Islet of Langerhans (tissue), 1 donor: ENCODE measurements around the gene PIK3R2.

ENCODE experiments used
- FAIRE-seq: peaks from one replicate; lab custom pipeline; 2011; peaks lifted over from hg19 to GRCh38; lab: Jason Lieb, UNC

Gene PIK3R2

DNA sequence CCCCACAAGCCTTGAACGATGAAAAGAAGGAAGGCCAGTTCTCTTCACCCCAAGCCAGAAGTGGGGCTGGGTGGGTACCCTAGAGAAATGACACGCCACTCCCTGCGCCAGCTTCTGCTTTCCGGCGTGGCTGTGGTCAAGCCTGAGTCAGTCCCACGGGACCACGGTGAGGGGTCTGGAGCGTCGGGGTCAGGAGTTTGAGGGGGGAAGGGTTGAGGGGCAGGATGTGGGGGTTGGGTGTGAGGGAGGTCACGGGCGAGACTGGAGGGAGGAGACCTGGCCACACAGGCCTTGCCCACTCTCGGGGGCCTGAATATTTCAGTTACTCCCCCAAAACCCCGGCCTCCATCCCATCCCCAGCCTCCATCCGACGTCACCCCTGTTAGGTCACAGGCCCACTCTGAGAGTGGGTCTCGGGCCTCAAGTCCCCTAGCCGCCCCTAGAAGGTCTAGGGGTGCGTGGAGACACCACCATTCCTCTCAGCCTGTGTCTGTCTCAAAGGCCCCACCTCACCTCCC lies 20.1 kb downstream of the PIK3R2 start:
- no peak for FAIRE-seq

DNA sequence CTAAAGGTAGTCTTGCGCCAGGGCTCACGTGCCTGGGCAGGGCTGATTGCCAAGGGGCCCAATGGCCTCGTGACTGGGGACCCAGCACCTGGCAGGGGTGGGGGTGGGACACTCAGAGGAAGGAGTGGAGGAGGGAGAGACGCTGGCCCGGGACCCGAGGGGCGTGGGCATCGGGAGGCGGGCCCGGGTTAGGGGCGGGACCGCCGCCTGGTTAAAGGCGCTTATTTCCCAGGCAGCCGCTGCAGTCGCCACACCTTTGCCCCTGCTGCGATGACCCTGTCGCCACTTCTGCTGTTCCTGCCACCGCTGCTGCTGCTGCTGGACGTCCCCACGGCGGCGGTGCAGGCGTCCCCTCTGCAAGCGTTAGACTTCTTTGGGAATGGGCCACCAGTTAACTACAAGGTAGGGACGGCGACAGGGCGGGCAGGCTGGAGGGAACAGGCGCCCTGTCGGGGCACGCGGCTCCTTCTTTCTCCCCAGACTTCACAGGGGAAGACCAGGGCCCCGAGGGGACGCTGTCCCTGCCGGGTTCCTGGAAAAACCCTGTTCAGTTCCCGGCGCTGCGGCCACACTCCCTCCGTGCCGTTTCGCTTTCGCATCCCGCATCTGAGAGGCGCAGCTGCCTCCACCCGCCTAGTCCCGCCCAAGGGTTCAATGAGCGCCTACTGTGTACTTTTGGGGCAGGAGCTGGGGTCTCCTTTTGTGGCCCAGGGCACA lies 20.8 kb downstream of the PIK3R2 start, which contains the start of gene IFI30:
TSS of gene IFI30 (plus strand) at position 242 of the 717 bp plus-strand sequence. CDS start at position 271, 29 bp downstream.
- FAIRE-seq = no peak

DNA sequence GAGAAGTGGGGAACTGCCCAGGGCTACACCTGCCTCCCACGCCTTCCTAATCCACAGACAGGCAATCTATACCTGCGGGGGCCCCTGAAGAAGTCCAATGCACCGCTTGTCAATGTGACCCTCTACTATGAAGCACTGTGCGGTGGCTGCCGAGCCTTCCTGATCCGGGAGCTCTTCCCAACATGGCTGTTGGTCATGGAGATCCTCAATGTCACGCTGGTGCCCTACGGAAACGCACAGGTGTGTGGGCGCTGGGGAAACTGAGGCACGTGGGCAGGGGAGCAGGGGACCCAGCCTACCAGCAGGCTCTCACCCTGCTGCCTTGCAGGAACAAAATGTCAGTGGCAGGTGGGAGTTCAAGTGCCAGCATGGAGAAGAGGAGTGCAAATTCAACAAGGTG lies 22.0 kb downstream of the PIK3R2 start:
- no peak for FAIRE-seq

DNA sequence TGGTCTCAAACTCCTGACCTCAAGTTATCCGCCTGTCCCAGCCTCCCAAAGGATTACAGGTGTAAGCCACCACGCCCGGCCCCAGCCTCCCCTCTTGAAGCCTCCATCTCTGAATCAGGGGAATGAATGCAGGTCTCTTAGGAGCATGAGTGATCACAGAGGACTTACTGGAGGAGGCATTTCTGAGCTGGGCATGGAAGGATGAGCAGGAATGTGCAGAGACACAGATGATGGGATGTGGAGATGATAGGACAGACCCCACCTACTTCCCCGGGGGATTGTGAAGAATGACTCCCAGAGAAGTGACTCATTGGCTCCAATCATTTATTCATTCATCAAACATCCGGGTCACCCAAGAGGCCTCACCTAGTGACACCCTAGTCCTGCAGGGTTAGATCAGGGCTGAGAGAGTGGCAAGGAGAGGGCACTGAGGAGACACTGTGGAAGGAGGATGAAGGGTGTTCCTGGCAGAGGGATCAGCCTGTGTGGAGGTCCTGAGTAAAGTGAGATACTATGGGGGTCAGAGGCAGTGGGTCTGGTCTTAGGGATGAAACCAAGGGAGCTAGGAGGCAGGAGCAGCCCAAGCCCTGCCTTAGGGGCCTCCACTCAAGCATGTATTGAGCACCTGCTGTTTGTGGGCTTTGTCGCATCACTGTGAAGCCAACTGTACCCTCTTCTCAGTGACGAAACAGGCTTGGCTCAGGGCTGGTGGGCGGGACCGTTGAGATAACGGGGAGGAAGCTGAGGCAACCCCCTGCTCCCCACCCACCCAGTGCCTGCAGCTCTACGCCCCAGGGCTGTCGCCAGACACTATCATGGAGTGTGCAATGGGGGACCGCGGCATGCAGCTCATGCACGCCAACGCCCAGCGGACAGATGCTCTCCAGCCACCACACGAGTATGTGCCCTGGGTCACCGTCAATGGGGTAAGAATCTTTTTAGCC lies 23.7 kb downstream of the PIK3R2 start:
- FAIRE-seq = no peak

DNA sequence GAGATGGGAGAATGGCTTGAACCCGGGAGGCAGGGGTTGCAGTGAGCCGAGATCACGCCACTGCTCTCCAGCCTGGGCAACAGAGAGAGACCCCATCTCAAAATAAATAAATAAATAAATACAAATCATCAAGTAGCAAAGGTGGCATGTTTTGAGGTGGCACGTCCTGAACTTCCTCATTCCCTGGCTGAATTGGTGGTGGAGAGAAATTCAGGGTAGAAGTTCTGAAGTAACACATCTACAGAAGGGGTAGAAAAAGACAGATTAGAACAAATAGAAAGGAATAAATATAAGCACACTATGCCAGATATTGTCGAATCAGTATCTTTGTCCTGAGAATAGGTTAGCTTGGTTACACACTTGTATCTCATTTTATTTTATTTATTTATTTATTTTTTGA lies 27.0 kb downstream of the PIK3R2 start:
- no peak for FAIRE-seq

DNA sequence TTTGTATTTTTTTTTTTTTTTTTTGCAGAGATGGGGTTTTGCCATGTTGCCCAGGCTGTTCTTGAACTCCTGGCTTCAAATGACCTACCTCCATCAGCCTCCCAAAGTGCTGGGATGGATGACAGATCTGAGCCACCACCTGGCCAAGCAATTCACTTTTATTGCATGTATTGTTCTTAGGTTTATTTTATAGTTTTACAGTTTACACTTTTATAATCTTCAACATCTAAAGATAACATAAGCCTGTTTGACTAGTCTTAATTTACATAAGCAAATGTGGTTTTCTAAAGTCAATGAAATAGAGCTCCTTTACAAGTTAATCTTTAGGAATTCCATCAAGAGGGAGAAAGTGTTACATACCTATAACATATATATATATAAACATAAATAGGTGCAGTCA lies 30.6 kb downstream of the PIK3R2 start:
- no peak for FAIRE-seq

DNA sequence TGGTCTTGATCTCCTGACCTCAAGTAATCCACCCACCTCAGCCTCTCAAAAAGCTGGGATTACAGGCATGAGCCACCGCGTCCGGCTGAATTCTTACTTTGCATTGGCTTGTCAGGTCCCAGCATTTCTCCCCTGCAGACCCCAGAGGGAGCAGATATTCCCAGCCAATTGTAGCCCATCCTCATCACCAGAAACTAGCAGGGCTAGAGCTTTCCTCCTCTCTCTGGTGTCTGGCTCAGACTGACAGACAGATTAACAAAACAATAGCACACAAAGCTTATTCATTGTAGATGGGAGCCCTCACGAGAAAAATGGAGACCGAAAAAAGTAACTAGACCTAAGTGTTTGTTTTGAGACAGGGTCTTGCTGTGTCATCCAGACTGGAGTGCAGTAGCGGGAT lies 32.6 kb downstream of the PIK3R2 start:
- FAIRE-seq = no peak

DNA sequence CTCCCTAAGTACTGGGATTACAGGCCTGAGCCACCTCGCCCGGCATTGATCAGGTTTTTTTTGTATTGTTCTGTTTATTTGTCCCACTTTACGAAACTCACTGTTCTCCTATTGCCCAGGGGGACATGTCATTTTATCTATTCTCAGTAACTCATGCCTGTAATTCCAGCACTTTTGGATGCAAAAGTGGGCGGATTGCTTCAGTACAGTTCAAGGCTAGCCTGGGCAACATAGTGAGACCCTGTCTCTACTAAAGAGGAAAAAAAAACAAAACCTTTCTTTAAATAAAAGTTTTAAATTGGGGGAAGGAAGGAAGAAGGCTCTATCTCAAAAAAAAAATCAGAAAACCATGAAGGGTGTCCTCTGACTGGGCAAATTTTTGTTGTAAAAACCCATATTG lies 37.3 kb downstream of the PIK3R2 start:
- FAIRE-seq = no peak

DNA sequence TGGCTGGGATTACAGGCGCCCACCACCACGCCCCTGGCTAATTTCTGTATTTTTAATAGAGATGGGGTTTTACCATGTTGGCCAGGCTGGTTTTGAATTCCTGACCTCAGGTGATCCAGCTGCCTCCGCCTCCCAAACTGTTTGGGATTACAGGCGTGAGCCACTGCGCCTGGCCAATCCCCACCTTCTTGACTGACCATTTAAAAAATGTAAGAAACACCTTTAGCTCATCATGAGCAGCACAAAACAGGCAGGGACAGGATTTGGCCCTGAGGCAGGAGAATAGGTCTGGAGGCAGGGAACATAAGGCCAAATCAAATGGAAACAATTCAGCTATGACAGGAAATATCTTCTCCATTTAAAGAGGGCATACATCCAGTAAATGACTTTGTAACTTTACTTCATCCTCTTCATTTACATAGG lies 38.7 kb downstream of the PIK3R2 start:
- FAIRE-seq = no peak

DNA sequence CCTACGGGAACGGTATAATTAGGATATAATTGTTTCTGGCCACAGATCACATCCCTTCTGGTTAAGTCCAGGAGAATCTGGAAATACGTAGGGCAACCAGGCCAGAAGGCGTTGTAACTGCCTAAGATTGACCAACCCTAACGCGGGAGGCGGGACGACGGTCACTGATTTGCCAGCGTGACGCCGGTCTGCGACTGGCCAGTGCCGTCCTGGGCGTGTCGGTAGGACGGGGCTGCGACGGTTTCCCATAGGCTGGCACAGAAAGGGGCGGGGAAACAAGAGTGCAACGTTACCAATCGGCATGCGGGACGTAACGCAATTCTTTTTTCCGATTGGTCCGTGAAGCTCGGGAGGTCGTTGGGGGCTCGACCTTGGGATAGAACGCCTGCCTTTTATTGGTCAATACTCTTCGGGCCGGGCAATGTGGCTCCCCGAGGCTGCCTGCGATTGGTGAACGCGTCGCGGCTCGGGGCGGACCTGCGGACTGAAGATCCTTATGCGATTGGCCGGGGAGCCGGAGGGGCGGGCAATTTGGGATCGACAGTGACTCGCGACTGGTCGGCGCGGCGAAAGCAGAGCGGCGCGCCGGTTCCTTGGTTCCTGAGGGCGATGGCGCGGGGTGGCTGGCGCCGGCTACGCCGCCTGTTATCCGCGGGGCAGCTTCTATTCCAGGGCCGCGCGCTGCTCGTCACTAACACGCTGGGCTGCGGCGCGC lies 39.9 kb downstream of the PIK3R2 start, which contains the start of gene MPV17L2:
TSS of gene MPV17L2 (plus strand) at position 546 of the 715 bp plus-strand sequence. CDS start at position 610, 64 bp downstream.
- FAIRE-seq = peak; percentile 97

DNA sequence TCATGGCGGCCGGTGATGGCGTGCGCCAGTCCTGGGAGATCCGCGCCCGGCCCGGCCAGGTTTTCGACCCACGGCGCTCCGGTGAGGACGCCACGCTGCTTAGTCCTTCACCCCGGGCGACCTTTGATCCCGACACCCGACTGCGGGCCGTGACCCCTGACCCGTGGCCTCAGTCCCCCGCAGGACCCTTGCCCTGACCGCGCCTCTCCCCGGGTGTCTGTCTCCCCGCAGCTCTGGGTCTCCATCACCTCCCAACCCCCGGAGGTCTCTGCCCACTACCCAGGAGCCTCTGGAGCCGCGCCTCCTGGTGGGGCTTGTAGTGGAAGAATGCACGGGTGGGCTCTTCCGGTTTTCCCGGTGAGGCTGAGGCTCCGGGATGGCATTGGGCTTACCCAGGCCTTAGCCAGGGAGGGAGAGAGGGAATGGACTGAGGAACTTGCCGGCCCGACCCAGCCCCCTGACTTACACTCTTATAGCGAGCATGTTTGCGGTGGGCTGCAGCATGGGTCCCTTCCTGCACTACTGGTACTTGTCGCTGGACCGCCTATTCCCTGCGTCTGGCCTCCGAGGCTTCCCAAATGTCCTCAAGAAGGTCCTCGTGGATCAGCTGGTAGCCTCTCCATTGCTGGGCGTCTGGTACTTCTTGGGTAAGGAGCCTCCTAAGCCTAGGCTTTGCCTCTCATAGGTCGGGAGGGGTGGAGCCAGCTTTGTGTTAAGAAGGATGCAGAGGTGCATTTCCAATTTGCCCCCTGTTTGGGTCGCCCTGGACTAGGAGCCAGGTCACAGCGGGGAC lies 40.6 kb downstream of the PIK3R2 start:
- FAIRE-seq = no peak

DNA sequence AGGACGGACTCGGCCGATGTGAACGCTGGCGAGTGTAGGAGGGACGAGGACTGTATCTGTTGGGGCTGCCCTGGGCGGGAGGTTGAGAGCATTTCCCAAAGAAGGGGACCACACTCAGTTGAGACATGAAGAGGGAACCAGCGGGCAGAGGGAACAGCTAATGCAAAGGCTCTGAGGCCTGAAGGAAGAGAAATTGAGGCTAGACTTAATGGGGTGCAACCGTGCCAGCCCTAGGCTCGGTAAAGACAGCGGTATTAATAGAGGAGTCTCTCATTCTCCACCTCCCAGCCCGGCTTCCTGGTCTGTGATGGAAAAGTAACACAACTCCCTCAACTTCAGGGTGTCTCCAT lies 41.2 kb downstream of the PIK3R2 start:
- no peak for FAIRE-seq

DNA sequence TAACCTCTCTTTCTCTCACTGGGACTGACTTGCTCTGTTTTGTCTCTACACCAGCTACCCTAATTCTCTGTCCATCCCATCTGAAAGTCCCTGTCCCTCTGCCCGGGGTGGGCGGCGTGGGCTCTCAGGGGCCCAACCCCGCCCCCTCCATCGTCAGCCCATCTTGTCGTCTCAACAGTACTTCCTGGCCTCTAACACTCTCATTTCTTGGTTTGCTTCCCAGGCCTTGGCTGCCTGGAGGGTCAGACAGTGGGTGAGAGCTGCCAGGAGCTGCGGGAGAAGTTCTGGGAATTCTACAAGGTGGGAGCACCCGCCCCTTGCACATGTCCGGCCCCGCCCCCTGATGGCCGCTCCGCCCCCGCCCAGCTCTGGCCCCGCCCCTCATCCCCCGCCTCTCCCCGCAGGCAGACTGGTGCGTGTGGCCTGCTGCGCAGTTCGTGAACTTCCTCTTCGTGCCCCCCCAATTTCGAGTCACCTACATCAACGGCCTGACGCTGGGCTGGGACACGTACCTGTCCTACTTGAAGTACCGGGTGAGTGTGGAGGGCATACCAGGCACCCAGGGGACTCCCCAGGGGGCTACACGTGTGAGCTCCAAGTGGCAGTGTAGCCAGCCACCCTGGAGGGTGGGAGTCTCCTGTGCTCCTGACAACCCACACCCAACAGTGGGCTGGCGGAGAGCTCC lies 41.7 kb downstream of the PIK3R2 start:
- FAIRE-seq = no peak

DNA sequence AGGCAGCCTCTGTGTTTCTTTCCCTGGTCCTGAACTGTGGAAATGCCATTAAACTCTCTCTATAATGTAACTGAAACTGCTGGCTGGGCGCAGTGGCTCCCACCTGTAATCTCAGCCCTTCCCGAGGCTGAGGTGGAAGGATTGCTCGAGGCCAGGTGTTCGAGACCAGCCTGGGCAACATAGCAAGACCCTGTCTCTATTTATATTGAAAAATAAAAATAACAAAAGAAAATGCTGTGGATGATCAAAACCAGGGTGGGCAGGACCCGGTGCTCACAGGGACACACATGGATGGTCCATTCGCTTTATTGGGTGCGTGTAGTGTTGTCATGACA lies 43.5 kb downstream of the PIK3R2 start:
- no peak for FAIRE-seq

DNA sequence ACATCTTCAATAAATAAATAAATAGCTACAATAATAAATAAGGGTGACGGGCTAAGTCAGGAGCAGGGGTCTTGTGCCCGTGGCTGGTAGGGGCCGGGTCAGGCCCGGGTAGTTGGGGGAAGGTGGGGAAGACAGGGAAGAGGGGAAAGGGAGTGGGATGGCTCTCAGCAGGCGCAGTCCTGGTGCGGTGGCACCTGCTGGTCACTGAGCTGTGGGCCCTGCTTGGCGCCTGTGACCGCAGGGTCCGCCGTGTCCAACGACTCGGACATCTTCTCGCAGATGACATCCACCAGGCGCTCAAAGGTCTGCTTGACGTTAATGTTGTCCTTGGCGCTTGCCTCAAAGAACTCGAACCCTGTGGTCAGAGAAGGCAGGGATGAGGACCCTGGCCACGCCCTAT lies 44.3 kb downstream of the PIK3R2 start:
- FAIRE-seq = no peak

DNA sequence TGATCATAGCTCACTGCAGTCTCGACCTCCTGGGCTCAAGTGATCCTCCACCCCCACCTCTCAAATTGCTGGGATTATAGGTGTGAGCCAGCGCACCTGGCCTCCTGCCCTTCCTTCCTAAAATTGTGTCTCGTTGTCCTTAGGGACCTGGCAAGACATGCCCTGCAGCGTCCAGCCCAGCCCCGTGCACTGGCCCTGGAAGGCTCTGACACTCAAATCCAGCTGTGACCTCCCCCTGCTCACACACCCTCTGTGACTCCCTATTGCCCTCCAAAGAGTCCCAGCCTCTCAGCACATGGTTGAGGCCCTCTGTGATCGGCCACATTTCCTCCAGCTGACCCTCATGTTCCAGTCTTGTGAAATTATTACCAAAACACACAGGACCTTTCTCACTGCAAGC lies 45.0 kb downstream of the PIK3R2 start:
- no peak for FAIRE-seq

DNA sequence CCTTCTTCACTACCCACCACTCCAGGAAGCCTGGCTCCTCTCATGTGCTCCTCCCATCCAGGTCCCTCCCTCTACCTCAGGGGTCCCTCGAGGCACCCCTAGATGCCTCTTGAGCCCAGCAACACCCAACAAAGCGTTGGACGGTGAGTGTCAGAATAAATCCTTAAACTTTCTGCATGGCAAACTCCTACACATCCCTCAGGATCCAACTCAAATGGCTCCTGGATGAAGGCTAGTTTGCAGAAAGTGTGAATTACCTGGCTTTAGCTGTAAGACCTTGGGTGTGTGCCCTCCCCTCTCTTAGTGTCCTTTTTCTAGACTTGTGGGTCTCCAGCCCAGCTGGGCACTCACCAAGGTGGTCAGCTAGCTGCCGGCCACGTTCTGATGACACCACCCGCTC lies 45.4 kb downstream of the PIK3R2 start:
- no peak for FAIRE-seq

DNA sequence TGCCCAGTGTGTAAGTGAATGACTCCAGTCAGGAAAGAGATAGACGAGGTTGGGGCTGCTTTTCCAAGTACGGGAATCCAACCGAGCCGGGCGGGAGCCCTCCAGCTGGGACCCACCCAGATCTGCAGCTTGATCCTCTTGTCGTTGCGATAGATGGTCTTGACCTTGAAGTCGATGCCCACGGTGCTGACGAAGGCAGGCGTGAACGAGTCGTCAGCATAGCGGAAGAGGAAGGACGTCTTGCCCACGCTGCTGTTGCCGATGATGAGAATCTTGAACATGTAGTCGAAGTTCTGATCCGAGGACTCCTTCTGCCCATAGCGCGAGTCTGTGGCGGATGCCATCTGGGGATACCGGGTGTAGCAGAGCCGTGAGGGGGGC lies 49.4 kb downstream of the PIK3R2 start:
- FAIRE-seq = no peak

DNA sequence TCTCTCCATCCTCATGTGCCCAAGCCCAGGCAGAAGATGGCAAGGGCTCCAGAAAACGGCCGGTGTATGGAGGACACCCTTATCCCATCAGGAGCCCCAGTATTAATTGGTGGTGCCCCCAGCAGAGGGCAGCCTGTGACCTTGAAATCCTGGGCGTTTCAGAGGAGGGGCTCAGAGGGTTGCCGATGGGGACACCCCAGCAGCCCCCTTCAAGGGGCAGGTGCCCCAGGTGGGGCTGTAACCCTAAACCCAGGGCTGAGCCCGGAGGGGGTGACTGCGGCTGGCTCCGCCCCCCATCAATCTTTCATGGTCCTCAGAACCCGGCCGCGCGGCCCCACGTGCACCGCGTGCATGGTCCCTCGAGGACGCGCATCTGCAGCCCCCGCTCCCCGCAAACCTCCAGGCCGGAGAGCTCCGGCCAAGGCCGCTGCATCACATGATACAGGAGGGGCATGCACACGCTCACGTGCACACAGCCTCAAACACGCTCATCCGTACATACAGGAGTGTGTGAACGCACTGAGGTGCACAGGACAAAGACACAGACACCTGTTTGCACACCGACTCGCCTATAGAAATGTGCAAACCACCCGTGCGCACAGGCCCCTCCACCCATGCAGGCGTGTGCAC lies 49.9 kb downstream of the PIK3R2 start:
- no peak for FAIRE-seq

DNA sequence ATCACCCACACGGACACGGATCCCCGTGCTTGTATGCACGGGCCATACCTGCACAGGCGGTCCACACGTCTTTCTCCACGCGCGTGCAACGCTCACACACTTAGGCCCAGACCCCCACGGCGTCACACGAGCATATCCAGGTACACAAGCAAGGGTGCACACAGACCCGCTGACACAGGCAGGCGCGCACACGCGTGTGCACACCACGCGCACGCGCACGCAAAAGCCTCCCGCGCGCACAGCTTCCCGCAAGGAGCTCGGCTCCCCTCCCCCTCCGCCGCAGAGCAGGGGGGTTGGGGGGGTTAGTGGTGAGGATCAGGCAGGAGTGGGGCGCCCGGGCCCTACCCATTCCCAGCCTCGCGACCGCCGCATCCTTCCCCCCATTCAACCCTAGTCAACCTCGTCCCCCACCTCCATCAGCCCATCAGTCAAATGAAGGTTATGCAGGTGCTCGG lies 50.5 kb downstream of the PIK3R2 start:
- no peak for FAIRE-seq
